Activated CD8-positive, alpha-beta memory T cell treated with anti-CD3 and anti-CD28 coated beads, Interleukin-2, amount 50 U/mL, for 1 hour (primary cell): ENCODE measurements around the gene USP1.
A peak's percentile ranks its signal among the peaks of the same experiment; 100 is the strongest.

Source experiments
- DNase-seq: peaks from one replicate; pipeline ENCODE4 v3.0.0-alpha.2; 2020; ENCODE audit errors: extremely low read depth

The USP1 gene

GRCh38 chr1:62436466-62437272, at the start of gene USP1:
Gene USP1 (plus strand): TSS chr1:62437049. CDS start chr1:62439868, 2,819 bp downstream.
- DNase-seq: peak; percentile 97

GRCh38 chr1:62389531-62389930, 47.3 kb upstream of the USP1 start:
- no peak for DNase-seq

GRCh38 chr1:62390071-62390470, 46.8 kb upstream of the USP1 start:
- DNase-seq: no peak

GRCh38 chr1:62391369-62391971, 45.4 kb upstream of the USP1 start:
- DNase-seq: no peak

- DNase-seq: no peak
Measured at GRCh38 chr1:62392951-62393350, 43.9 kb upstream of the USP1 start.

- DNase-seq: no peak
Measured at GRCh38 chr1:62394646-62395045, 42.2 kb upstream of the USP1 start.

- no peak for DNase-seq
Measured at GRCh38 chr1:62395291-62395690, 41.6 kb upstream of the USP1 start.

- DNase-seq: no peak
Measured at GRCh38 chr1:62396871-62397270, 40.0 kb upstream of the USP1 start.

GRCh38 chr1:62397301-62397700, 39.5 kb upstream of the USP1 start:
- DNase-seq: no peak

- no peak for DNase-seq
Measured at GRCh38 chr1:62398377-62398776, 38.5 kb upstream of the USP1 start.

GRCh38 chr1:62401034-62401760, 35.7 kb upstream of the USP1 start:
- DNase-seq: no peak

GRCh38 chr1:62405247-62405646, 31.6 kb upstream of the USP1 start:
- no peak for DNase-seq

GRCh38 chr1:62406576-62406975, 30.3 kb upstream of the USP1 start:
- DNase-seq: no peak

- no peak for DNase-seq
Measured at GRCh38 chr1:62407398-62408009, 29.3 kb upstream of the USP1 start.

GRCh38 chr1:62415687-62416086, 21.2 kb upstream of the USP1 start:
- no peak for DNase-seq

GRCh38 chr1:62417351-62417999, 19.4 kb upstream of the USP1 start:
- DNase-seq: no peak

GRCh38 chr1:62420214-62420613, 16.6 kb upstream of the USP1 start:
- DNase-seq: no peak

GRCh38 chr1:62423580-62424242, 13.1 kb upstream of the USP1 start:
- no peak for DNase-seq

GRCh38 chr1:62424411-62424810, 12.4 kb upstream of the USP1 start:
- no peak for DNase-seq

GRCh38 chr1:62425041-62425440, 11.8 kb upstream of the USP1 start:
- DNase-seq: no peak

GRCh38 chr1:62426237-62426636, 10.6 kb upstream of the USP1 start:
- no peak for DNase-seq
